Uterus (tissue), 2 donors: ENCODE data around the gene CACNA2D1.

Source experiments
- POLR2A ChIP-seq, 2 donors: fragments of 450-650 bp; IDR thresholded peaks; one replicate each; pipeline ENCODE4 v1.6.1; 2016; ENCODE audit warnings: antibody characterized with exemption in 2 of 2, mild to moderate bottlenecking in 1 of 2, moderate library complexity in 1 of 2
- TF ChIP-seq, protein P1 (sequence below), 4 experiments: fragments of 200-600 bp in 2 of 4; fragments of 450-650 bp in 2 of 4; sonication (generic) in 2 of 4; IDR thresholded peaks; one replicate each; pipeline ENCODE4 v1.5.1; 2016 to 2019; ENCODE audit warnings: antibody characterized with exemption in 4 of 4, mild to moderate bottlenecking in 2 of 4, moderate library complexity in 1 of 4

- TF ChIP-seq, protein P1, sequence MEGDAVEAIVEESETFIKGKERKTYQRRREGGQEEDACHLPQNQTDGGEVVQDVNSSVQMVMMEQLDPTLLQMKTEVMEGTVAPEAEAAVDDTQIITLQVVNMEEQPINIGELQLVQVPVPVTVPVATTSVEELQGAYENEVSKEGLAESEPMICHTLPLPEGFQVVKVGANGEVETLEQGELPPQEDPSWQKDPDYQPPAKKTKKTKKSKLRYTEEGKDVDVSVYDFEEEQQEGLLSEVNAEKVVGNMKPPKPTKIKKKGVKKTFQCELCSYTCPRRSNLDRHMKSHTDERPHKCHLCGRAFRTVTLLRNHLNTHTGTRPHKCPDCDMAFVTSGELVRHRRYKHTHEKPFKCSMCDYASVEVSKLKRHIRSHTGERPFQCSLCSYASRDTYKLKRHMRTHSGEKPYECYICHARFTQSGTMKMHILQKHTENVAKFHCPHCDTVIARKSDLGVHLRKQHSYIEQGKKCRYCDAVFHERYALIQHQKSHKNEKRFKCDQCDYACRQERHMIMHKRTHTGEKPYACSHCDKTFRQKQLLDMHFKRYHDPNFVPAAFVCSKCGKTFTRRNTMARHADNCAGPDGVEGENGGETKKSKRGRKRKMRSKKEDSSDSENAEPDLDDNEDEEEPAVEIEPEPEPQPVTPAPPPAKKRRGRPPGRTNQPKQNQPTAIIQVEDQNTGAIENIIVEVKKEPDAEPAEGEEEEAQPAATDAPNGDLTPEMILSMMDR (IDR thresholded peaks at IDR 0.05), result no peak
- no peak for TF ChIP-seq POLR2A (IDR thresholded peaks at IDR 0.05)
Measured at GRCh38 chr7:82241356-82241755, 202.2 kb downstream of the CACNA2D1 start.
